ENCODE measurements around the gene EML4.
"Not testable (repeated sequence)": the region's sequence is repeated elsewhere in the genome, so short reads cannot be mapped to it uniquely, and the experiment has no call there.

- TF ChIP-seq, protein P1, sequence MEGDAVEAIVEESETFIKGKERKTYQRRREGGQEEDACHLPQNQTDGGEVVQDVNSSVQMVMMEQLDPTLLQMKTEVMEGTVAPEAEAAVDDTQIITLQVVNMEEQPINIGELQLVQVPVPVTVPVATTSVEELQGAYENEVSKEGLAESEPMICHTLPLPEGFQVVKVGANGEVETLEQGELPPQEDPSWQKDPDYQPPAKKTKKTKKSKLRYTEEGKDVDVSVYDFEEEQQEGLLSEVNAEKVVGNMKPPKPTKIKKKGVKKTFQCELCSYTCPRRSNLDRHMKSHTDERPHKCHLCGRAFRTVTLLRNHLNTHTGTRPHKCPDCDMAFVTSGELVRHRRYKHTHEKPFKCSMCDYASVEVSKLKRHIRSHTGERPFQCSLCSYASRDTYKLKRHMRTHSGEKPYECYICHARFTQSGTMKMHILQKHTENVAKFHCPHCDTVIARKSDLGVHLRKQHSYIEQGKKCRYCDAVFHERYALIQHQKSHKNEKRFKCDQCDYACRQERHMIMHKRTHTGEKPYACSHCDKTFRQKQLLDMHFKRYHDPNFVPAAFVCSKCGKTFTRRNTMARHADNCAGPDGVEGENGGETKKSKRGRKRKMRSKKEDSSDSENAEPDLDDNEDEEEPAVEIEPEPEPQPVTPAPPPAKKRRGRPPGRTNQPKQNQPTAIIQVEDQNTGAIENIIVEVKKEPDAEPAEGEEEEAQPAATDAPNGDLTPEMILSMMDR (IDR thresholded peaks at IDR 0.05) = not testable (repeated sequence)
- not testable (repeated sequence) for TF ChIP-seq EZH2, EZH2phosphoT487 (IDR thresholded peaks at IDR 0.05)
These were observed 210.9 kb downstream of the EML4 start for GRCh38 chr2:42380026-42380425.

Data from neural progenitor cell (in vitro differentiated cells).